Spleen (tissue), 7 donors: ENCODE results near the gene ATP2B2.

Source experiments
- POLR2A ChIP-seq, 3 donors: fragments of 450-650 bp; IDR thresholded peaks; one replicate each; pipeline ENCODE4 v1.5.1; 2017; ENCODE audit warnings: antibody characterized with exemption in 3 of 3, mild to moderate bottlenecking in 1 of 3
- POLR2AphosphoS5 ChIP-seq, 3 donors: sonication (generic); formaldehyde crosslinking; IDR thresholded peaks; one replicate each; pipeline ENCODE4 v1.5.1; 2017; ENCODE audit warnings: antibody characterized with exemption in 3 of 3
- TF ChIP-seq, protein P1 (sequence below), 11 experiments: fragments of 200-600 bp in 7 of 11; fragments of 450-650 bp in 4 of 11; sonication (generic) in 4 of 11; IDR thresholded peaks in 8 of 11; conservative IDR thresholded peaks in 3 of 11; 1 replicate in 7 of 11; 2 replicates in 4 of 11; pipeline versions ENCODE4 v1.4.0 to v1.8.0; 2016 to 2021; ENCODE audit warnings: antibody characterized with exemption in 11 of 11, inconsistent platforms in 4 of 11, mild to moderate bottlenecking in 1 of 11
- donor health status: DM: no; HTN: no; CAD: no; lungs with moderate emphysema.
- donor health status: DM: no; HTN: no; CAD: no.
- donor health status: DM: no; HTN: no; CAD: no.

- TF ChIP-seq, protein P1, sequence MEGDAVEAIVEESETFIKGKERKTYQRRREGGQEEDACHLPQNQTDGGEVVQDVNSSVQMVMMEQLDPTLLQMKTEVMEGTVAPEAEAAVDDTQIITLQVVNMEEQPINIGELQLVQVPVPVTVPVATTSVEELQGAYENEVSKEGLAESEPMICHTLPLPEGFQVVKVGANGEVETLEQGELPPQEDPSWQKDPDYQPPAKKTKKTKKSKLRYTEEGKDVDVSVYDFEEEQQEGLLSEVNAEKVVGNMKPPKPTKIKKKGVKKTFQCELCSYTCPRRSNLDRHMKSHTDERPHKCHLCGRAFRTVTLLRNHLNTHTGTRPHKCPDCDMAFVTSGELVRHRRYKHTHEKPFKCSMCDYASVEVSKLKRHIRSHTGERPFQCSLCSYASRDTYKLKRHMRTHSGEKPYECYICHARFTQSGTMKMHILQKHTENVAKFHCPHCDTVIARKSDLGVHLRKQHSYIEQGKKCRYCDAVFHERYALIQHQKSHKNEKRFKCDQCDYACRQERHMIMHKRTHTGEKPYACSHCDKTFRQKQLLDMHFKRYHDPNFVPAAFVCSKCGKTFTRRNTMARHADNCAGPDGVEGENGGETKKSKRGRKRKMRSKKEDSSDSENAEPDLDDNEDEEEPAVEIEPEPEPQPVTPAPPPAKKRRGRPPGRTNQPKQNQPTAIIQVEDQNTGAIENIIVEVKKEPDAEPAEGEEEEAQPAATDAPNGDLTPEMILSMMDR (IDR thresholded peaks at IDR 0.05 in 8 of 11, conservative IDR thresholded peaks at IDR 0.05 in 3 of 11) = no peak
- no peak for TF ChIP-seq POLR2A (IDR thresholded peaks at IDR 0.05)
- no peak for TF ChIP-seq POLR2AphosphoS5 (IDR thresholded peaks at IDR 0.05)
Measured at GRCh38 chr3:10553591-10554235, 48.3 kb upstream of the ATP2B2 start.
